HG02678 (cell line): ENCODE measurements around the gene OR1A2.
"Not testable (repeated sequence)": the region's sequence is repeated elsewhere in the genome, so short reads cannot be mapped to it uniquely, and the experiment has no call there.

ENCODE experiments used
- ATAC-seq: cut with Tn5 transposase; IDR thresholded peaks from one replicate; pipeline ENCODE4 v1.9.1; 2021; ENCODE audit warnings: mild to moderate bottlenecking, moderate library complexity; ENCODE audit not compliant: unreplicated experiment

OR1A2 gene

GRCh38 chr17:3197219-3197618 is at the start of gene OR1A2:
OR1A2 (plus strand) TSS chr17:3197519; CDS start chr17:3197519, 0 bp downstream.
- no peak for ATAC-seq

GRCh38 chr17:3157218-3157617 is 40.1 kb upstream of the OR1A2 start:
- no peak for ATAC-seq

GRCh38 chr17:3167574-3167973 is 29.7 kb upstream of the OR1A2 start:
- no peak for ATAC-seq

DNA sequence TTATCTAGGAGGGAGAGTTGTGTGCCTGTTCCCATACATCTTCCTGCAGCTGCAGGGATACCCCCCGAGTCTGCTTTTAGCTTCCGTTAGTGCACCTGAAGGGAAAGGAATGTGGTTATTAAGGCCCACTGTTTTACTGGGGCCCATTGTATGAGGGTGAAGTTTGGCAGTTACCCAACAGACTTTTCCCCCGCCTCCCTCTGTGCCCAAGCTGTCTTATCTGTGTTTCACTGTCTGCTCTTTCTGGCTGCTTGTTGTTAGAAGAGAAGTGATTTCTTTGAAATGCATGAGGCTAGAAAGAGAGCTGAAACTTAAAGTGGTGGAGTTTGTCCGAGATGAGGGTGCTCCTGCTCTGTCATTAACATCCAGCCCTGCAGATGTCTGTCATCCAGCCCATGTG is 7.4 kb upstream of the OR1A2 start:
- ATAC-seq, result no peak

DNA sequence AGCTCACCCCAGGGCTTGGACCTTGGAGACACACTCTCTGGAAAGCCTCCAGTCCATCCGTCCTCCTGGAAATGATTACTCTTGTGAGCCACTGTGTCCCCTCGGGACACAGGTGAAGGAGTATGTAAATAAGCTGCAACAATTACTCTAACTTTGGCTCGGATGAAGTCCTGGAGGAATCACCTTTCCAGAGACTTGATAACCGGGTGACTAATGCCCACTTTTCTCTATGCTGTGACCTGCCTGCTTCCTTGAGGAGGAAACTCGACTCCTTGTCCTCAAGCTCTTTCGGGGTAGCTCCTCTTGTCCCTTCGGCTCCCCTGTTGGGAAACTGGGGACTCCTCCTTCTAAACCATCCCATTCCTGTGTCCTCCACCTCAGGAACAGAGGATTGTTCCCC is 10.0 kb downstream of the OR1A2 start, which contains the start of gene OR1A1:
Gene OR1A1 (plus strand): TSS at position 301 of the 400 bp plus-strand sequence. CDS start 7,954 bp downstream, outside the sequence.
- ATAC-seq, result no peak

DNA sequence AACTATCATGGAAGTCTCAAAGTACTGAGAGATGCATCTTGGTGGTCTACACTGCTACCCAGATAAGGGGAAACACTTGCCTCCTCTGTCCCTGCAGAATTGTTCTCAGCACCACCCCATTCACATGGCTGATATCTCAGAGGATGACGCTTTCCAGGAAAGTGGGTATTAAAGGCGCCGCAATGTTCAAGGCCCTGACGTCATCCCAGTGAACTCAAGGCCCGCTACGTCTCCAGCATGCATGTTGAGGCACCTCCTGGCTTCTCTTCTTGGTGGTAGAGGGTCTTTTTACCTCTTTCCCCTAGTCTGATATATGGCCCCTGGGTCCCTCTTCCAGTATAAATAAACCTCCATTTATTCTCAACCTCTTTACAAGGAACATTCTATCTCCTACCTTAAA is 11.2 kb downstream of the OR1A2 start:
- ATAC-seq, result no peak

DNA sequence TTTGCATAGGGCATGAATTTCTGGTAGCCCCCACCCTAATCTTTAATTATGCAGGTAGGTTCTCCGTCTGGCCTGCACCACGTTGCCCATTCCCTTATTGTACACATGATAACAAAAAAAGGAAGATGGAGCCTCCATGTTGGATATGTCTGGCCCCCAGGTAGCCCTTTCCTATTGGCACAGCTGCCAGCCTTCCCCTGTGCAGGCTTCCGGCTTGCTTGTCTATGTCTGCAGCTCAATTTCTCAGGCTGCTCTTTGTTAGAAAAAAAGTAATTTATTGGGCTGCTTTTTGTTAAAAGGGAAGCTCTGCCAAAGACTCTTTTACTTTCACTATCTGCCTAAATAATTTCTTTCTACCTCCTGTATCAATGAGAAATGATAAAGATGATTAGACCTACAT is 15.7 kb downstream of the OR1A2 start:
- ATAC-seq, result no peak

DNA sequence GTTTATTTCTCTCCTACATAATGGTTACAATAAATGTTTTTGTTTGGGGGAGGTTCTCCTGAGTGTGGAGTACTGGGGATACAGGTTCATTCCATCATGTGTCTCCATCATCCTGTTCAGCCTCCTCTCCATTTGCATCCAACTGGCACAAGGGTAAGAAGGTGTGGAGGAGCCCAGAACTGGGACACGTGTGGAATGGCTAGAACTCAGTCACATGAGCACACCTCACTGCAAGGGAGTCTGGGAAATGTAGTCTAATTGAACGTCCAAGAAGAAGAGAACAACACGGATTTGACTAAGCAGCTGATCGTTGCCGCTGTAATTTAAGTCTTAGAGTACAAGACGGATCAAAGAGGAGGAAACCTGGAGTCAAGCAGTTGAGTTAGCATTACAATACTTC is 16.3 kb downstream of the OR1A2 start:
- ATAC-seq, result no peak

- ATAC-seq, result not testable (repeated sequence)
Observed at GRCh38 chr17:3219978-3220377, 22.7 kb downstream of the OR1A2 start.

GRCh38 chr17:3221850-3222249 is 24.5 kb downstream of the OR1A2 start:
- ATAC-seq, result no peak

DNA sequence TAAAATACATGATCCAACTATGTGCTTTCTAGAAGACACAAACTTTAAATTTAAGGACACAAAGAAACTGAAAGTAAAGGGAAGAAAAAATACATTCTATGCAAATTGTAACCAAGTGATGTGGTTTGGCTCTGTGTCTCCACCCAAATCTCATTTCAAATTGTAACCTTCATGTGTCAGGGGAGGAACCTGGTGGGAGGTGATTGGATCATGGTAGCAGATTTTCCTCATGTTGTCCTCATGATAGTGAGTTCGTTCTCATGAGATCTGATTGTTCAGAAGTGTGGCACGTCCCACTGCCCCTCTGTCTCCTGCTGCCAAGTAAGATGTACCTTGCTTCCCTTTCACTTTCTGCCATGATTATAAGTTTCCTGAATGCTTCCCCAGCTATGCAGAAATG is 25.2 kb downstream of the OR1A2 start:
- ATAC-seq, result no peak

- ATAC-seq, result not testable (repeated sequence)
Observed at GRCh38 chr17:3224721-3225352, 27.5 kb downstream of the OR1A2 start.

DNA sequence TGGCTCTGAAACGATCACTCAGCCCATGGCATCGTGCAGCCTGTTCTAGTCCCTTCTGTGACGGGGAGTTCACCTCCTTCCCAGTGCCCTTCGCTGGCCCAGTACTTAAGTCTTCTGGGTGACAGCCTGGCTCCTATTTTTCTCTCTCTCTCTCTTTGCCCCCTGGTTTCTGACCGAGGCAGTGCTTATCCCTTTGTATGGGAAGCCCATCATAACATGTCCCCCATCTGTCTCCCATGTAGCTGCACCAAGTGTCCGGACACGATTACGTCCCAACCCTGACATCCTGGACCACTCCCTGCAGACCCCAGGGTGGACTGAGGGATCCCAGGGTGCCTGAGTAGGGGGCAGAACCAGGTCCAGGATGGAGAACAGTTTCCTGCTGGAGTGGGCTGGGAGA is 35.0 kb downstream of the OR1A2 start:
- ATAC-seq, result not testable (repeated sequence)

DNA sequence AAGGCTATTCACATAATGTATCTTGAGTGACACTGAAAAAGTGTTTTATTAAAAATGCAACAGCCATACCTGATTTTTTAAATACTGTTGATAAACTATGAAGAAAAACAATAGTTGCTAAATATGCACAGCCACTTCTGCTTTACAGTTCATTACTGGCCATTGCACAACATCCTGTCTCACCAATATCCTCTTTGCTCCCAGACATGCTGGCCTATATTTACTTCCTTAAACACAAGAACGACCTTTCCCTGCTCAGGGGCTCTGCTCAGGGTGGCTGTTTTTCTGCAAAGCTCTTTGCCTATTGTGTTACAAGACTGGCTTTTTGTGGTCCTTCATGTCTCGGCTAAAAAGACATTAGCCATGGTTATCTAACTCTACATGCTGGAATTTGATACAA is 41.4 kb downstream of the OR1A2 start:
- ATAC-seq, result not testable (repeated sequence)

DNA sequence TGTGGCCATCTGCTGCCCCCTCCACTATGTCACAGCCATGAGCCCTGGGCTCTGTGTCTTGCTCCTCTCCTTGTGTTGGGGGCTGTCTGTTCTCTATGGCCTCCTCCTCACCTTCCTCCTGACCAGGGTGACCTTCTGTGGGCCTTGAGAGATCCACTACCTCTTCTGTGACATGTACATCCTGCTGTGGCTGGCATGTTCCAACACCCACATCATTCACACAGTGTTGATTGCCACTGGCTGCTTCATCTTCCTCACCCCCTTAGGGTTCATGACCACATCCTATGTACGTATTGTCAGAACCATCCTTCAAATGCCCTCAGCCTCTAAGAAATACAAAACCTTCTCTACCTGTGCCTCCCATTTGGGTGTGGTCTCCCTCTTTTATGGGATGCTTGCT is 43.7 kb downstream of the OR1A2 start:
- ATAC-seq, result not testable (repeated sequence)

DNA sequence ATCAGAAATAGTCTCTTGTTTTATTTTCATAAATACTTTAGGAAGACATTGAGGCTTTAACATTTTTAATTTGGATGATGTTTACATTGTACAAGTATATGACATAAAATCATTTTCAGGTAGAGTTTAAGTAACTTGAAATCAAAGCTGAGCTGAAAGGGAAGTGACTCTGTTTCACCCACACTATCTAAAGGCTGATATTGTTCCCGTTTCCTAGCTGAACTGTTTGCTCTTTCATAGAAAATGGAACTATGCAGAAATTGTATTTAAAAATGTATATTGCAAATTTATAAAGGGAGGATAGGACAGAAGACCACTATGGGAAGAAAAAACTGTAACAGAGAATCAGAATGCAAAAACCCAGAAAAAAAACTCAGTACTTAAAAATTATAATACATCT is 47.5 kb downstream of the OR1A2 start:
- not testable (repeated sequence) for ATAC-seq
